ENCODE results near the gene RUNX3. TPM values are rescaled to one million over a fixed set of nuclear protein-coding genes. Genes with fewer than 3 reads are reported as not detected.

The RUNX3 gene
- total RNA-seq, 1 experiment from 2014 or later = 22.6 TPM

DNA sequence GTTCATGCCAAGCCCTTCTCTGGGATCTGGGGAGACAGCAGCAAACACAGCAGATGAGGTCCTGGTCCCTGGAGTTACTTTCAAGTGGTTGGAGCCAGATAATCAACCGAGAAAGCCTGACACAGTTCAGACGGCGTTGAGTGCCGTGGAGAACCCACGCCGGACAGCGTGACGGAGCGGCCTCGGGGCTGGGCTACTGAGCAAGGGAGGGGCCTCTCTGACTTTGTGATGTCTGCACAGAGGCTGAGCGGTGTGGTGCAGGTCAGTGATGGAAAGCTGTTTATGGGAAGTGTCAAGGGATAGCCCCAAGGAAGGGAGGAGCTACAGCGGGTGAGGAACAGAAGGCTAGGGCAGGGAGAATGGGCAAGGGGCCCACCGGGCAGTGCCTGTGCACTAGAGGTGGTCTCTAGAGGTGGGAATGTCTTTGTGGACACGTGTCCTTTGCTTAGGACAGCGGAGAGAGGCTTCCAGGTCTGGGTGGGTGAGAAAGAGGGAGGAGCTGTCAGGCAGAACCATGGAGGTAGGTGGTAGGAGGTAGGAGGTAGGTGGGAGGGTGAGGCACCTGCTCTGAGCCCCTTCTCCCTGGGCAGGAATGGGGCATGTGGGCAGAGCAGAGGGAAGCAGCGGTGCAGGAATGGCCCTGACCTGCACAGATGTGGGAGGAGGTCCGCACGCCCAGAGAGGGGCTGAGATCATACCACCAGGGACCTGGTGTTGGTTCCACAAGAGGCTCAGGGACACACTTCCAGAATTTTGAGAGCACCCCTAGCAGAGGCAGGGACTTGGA, 62.8 kb downstream of the RUNX3 start:
- H3K27ac ChIP-seq (ENCODE audit: low read depth, low read length) = no peak overlapping the region
- intact Hi-C loops (cut with micrococcal nuclease) = no loop called here
- POLR2A ChIA-PET = no interaction called here

More for the DNA sequence above, 62.8 kb downstream of the RUNX3 start:
- no peak for DNase-seq (ENCODE audit: low read depth, low spot score)
- TF ChIP-seq, protein P1, sequence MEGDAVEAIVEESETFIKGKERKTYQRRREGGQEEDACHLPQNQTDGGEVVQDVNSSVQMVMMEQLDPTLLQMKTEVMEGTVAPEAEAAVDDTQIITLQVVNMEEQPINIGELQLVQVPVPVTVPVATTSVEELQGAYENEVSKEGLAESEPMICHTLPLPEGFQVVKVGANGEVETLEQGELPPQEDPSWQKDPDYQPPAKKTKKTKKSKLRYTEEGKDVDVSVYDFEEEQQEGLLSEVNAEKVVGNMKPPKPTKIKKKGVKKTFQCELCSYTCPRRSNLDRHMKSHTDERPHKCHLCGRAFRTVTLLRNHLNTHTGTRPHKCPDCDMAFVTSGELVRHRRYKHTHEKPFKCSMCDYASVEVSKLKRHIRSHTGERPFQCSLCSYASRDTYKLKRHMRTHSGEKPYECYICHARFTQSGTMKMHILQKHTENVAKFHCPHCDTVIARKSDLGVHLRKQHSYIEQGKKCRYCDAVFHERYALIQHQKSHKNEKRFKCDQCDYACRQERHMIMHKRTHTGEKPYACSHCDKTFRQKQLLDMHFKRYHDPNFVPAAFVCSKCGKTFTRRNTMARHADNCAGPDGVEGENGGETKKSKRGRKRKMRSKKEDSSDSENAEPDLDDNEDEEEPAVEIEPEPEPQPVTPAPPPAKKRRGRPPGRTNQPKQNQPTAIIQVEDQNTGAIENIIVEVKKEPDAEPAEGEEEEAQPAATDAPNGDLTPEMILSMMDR (IDR thresholded peaks at IDR 0.05 in 2 of 3, conservative IDR thresholded peaks at IDR 0.05 in 1 of 3; ENCODE audit: borderline replicate concordance in 1 of 3, insufficient read depth in 1 of 3, low read depth in 2 of 3, low read length in 2 of 3) = no peak
- TF ChIP-seq, protein P2, sequence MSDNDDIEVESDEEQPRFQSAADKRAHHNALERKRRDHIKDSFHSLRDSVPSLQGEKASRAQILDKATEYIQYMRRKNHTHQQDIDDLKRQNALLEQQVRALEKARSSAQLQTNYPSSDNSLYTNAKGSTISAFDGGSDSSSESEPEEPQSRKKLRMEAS (IDR thresholded peaks at IDR 0.05) = no peak
- TF ChIP-seq SIN3A (IDR thresholded peaks at IDR 0.05; ENCODE audit: low read depth) (no peak), EZH2 (IDR thresholded peaks at IDR 0.05) (no peak), FOSL1 (IDR thresholded peaks at IDR 0.05; ENCODE audit: low read depth) (no peak), CBX3 (IDR thresholded peaks at IDR 0.05; ENCODE audit: low read depth) (no peak), SP1 (IDR thresholded peaks at IDR 0.05; ENCODE audit: low read depth) (no peak), SRF (IDR thresholded peaks at IDR 0.05; ENCODE audit: low read depth) (no peak), ELF1 (IDR thresholded peaks at IDR 0.05; ENCODE audit: borderline replicate concordance, low read depth) (no peak), EGR1 (IDR thresholded peaks at IDR 0.05; ENCODE audit: low read depth) (no peak), YY1 (IDR thresholded peaks at IDR 0.05; ENCODE audit: extremely low read depth, insufficient replicate concordance, low read depth, low read length) (no peak), TCF7L2 (IDR thresholded peaks at IDR 0.05; ENCODE audit: borderline replicate concordance, extremely low read depth, insufficient read depth, insufficient read length) (no peak), ZNF274 (IDR thresholded peaks at IDR 0.05; ENCODE audit: low read depth, low read length) (no peak)
- TF ChIP-seq, protein P3, sequence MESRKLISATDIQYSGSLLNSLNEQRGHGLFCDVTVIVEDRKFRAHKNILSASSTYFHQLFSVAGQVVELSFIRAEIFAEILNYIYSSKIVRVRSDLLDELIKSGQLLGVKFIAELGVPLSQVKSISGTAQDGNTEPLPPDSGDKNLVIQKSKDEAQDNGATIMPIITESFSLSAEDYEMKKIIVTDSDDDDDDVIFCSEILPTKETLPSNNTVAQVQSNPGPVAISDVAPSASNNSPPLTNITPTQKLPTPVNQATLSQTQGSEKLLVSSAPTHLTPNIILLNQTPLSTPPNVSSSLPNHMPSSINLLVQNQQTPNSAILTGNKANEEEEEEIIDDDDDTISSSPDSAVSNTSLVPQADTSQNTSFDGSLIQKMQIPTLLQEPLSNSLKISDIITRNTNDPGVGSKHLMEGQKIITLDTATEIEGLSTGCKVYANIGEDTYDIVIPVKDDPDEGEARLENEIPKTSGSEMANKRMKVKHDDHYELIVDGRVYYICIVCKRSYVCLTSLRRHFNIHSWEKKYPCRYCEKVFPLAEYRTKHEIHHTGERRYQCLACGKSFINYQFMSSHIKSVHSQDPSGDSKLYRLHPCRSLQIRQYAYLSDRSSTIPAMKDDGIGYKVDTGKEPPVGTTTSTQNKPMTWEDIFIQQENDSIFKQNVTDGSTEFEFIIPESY (IDR thresholded peaks at IDR 0.05; ENCODE audit: extremely low read depth, insufficient replicate concordance, low read length) = no peak
- TF ChIP-seq, protein P4, sequence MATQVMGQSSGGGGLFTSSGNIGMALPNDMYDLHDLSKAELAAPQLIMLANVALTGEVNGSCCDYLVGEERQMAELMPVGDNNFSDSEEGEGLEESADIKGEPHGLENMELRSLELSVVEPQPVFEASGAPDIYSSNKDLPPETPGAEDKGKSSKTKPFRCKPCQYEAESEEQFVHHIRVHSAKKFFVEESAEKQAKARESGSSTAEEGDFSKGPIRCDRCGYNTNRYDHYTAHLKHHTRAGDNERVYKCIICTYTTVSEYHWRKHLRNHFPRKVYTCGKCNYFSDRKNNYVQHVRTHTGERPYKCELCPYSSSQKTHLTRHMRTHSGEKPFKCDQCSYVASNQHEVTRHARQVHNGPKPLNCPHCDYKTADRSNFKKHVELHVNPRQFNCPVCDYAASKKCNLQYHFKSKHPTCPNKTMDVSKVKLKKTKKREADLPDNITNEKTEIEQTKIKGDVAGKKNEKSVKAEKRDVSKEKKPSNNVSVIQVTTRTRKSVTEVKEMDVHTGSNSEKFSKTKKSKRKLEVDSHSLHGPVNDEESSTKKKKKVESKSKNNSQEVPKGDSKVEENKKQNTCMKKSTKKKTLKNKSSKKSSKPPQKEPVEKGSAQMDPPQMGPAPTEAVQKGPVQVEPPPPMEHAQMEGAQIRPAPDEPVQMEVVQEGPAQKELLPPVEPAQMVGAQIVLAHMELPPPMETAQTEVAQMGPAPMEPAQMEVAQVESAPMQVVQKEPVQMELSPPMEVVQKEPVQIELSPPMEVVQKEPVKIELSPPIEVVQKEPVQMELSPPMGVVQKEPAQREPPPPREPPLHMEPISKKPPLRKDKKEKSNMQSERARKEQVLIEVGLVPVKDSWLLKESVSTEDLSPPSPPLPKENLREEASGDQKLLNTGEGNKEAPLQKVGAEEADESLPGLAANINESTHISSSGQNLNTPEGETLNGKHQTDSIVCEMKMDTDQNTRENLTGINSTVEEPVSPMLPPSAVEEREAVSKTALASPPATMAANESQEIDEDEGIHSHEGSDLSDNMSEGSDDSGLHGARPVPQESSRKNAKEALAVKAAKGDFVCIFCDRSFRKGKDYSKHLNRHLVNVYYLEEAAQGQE (IDR thresholded peaks at IDR 0.05; ENCODE audit: low read depth) = no peak
- no peaks in the 10 kb centered on the region for H3K27me3 ChIP-seq (ENCODE audit: insufficient read depth, low read length)
- no TSS peak for BruUV-seq (replicated peaks)
- ATAC-seq = no peak
- no peak overlapping the region for H3K4me3 ChIP-seq (replicated peaks in 1 of 2; ENCODE audit: low read depth in 1 of 2, low read length in 2 of 2)
- no peaks in the 10 kb centered on the region for H3K79me2 ChIP-seq (ENCODE audit: insufficient read depth, low read length)
- H2AFZ ChIP-seq (ENCODE audit: low read depth, low read length, poor library complexity, severe bottlenecking) = no peak overlapping the region
- no peaks in the 10 kb centered on the region for H4K20me1 ChIP-seq (ENCODE audit: insufficient read depth)
- ChIA-PET CTCF (no interaction called here), RAD21 (ENCODE audit: low non-redundant PET in 1 of 2, low total read pairs in 2 of 2, uncharacterized antibody in 2 of 2, unreplicated experiment in 2 of 2) (no interaction called here)
- H3K4me2 ChIP-seq (ENCODE audit: low read length) = no peak overlapping the region
- H3K4me1 ChIP-seq (ENCODE audit: control insufficient read depth in 1 of 2, insufficient read depth in 2 of 2, low read length in 2 of 2) = peaks cover 7 to 14% of the 10 kb centered on the region in 2 experiments; a peak in 2 of 4 replicates
- H3K36me3 ChIP-seq (ENCODE audit: control insufficient read depth in 1 of 2, insufficient read depth in 2 of 2, low read length in 2 of 2) = no peaks in the 10 kb centered on the region
- H3K9me3 ChIP-seq (ENCODE audit: control insufficient read depth in 1 of 2, insufficient read depth in 1 of 2, low read depth in 1 of 2, low read length in 2 of 2) = no peaks in the 10 kb centered on the region
- H3K9ac ChIP-seq (ENCODE audit: low read length) = no peak overlapping the region
- no peaks in the 10 kb centered on the region for H3K9me2 ChIP-seq (ENCODE audit: insufficient read depth)
